Hematopoietic multipotent progenitor cell treated with erythropoietin and hydrocortisone succinate and interleukin-3 and kit ligand, for 15 days (in vitro differentiated cells): ENCODE data around the gene PEX10.

Source experiments
- DNase-seq: peaks from one replicate; pipeline ENCODE4 v3.0.0-alpha.2; 2015; ENCODE audit warnings: low spot score

PEX10 gene

GRCh38 chr1:2386636-2387611 lies 25.4 kb downstream of the PEX10 start:
- DNase-seq = no peak

GRCh38 chr1:2385606-2386280 lies 26.6 kb downstream of the PEX10 start:
- no peak for DNase-seq

- DNase-seq = no peak
Observed at GRCh38 chr1:2384941-2385481, 27.4 kb downstream of the PEX10 start.

- DNase-seq = no peak
Observed at GRCh38 chr1:2384130-2384860, 28.1 kb downstream of the PEX10 start.

- no peak for DNase-seq
Observed at GRCh38 chr1:2383576-2383975, 28.8 kb downstream of the PEX10 start.

GRCh38 chr1:2382621-2383361 lies 29.6 kb downstream of the PEX10 start:
- peak; percentile 23 for DNase-seq

- DNase-seq = peak; percentile 70
Observed at GRCh38 chr1:2381741-2382620, 30.4 kb downstream of the PEX10 start.

- DNase-seq = no peak
Observed at GRCh38 chr1:2380816-2381591, 31.4 kb downstream of the PEX10 start.

GRCh38 chr1:2379733-2380404 lies 32.5 kb downstream of the PEX10 start:
- DNase-seq = no peak

GRCh38 chr1:2378956-2379732 lies 33.2 kb downstream of the PEX10 start:
- no peak for DNase-seq

GRCh38 chr1:2378441-2378851 lies 33.9 kb downstream of the PEX10 start:
- DNase-seq = no peak

- DNase-seq = no peak
Observed at GRCh38 chr1:2377751-2378440, 34.5 kb downstream of the PEX10 start.

- DNase-seq = no peak
Observed at GRCh38 chr1:2376931-2377672, 35.3 kb downstream of the PEX10 start.

- DNase-seq = no peak
Observed at GRCh38 chr1:2376261-2376741, 36.1 kb downstream of the PEX10 start.

GRCh38 chr1:2375923-2376260 lies 36.5 kb downstream of the PEX10 start:
- no peak for DNase-seq

GRCh38 chr1:2375246-2375922 lies 37.0 kb downstream of the PEX10 start:
- no peak for DNase-seq
